Measurements from ENCODE around the gene SNAP25.

SNAP25 gene

DNA sequence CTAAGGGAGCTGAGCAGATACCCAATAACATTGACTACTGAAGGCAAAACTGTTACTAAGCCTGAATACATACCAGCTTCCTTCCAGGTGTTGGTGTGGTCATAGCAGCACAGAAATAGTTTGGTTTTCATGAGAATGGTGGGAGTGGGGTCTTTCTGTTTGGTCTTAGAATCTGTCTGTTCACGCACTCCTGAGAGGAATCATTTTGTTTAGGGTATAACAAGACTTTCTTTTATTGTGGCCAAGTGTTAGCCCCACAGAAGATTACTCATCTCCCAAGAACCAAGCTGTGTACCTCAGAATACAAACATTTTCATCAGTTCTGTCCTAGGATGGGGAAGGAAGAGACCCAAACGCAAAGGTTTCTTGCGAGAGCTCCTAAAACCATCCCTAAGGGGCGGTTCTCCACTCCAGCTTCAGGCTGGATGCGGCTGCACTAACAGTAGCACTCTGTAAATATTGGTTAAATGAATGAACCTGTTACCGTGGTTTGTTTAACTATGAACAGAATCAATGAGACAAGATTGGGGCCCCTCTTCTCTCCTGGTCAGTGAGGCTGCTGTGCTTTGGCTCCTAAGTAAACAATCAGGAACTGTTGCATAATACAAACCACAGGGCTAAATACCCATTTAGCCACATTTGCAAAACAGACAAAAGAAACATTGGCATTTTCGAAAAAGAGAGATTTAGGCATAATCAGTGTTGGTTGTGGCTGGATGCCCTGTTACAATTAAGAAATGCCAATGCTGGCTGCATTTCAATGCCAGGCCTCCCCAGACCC, 44.9 kb downstream of the SNAP25 start:
- DNase-seq (ENCODE audit: low read depth) = no peak

DNA sequence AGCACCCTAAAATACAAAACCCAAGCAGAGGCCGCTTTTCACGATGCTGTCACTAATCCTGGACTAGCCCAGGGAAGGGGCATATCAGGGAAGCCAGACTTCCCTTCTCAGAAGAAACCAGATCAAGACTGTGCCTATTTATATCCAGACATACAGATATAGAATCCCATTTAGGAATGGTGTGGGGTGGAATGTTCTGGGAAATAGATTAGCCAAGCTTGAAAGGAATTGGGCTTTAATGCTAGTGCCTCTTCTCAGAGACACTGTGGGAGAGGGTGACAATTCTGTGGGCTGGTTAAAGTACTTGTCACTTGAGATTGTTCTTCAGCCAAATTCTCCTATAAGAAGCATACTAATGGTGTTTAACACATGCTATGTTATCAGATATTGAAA, 45.5 kb downstream of the SNAP25 start:
- no peak for DNase-seq (ENCODE audit: low read depth)

DNA sequence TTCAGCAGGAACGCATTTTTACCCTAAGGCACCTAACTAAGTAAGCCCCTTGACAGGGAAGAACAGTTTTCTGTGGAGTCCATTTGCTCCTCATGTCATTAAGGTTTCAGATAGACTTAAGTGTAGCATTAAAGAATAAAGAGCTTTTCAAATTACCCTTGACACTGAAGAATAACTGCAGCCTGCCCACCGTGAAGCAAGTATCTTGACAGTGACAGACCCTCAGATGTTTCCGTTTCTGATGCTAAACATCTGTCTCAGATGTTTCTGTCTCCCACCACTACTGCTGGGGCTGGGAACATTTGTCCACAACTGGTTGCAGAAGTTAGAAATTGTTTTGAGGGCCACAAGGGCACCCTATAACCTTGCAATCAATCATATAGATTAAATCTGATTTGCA, 50.0 kb downstream of the SNAP25 start:
- no peak for DNase-seq (ENCODE audit: low read depth)

DNA sequence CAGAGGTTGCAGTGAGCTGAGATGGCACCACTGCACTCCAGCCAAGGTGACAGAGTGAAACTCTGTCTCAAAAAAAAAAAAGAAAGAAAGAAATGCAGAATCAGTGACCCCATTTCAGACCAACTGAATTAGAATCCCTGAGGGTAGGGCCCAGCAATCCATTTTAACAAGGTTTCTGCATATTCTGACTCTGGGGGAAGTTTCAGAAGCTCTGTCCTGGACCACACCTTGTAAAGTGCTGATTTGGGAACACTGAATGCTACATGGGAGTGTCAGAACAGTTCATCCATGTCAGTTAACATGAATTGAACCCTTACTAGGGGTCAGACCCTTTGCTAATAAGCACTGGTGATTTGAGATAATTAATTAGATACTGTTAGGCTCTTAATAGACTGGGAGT, 52.0 kb downstream of the SNAP25 start:
- DNase-seq (ENCODE audit: low read depth) = no peak

DNA sequence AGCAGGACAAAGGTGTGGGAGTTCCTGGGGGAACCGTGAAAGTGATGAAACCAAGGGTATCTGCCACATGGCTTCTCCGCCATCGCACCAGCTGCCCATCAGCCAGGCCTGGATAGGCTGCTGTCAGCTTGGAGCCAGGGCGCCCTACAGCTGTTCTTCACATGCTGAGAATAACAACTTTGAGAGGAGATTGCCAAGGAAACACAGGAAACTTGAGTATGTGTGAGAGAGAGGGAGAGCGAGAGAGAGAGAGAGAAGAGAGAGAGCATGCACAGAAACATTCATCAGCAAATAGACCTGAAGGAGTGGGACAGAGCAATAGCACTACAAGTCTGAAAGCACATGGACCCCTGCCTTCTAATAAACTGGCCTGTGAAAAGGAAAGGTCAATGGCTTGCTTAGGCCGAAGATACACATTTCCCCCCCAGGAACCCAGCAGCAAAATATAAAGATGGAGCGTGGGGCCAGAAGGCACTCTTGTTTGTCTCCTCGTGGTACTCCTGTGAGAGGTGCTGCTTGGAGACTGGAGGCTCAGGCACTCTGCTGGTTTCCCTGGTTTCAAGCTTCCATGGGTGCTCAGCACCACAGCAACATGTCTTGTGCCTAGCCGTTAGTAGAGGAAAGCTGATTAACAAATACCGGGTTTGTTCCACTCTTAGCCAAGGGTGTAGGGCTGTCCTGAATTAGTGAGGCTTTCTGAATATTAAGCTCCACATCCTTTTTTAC, 53.0 kb downstream of the SNAP25 start:
- DNase-seq (ENCODE audit: low read depth) = no peak

DNA sequence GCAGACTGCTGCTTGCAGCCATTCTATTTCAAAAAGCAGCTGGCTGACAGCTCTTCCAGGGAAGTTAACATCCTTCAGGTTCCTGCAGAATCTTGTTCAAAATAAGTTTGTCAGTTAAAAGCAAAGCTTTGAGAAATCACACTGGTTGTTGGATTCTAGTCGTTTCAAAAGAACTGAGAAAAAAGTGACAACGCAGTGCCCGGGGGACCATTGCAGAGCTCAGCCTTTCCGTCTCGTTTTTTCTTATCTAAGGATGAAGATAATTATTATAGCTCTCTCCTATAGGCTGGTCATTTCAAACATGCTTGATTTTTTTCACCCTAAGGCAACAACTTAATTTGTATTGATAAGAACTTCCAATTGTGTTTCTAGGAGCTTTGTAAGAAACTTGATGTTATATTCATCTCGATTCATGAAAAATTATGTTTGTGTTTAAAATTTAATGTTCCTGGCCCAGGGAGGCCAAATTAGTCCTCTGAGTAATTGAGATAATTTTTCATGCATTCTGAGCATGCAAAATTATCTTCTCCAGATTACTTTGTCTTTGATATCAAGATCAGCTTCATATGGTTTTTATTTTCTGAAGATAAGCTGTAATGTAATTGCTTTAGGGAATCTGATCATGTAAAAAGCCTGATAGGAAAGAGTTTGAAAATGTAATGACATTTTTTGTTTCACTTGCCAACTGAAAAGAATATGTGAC, 58.4 kb downstream of the SNAP25 start:
- DNase-seq (ENCODE audit: low read depth) = no peak

DNA sequence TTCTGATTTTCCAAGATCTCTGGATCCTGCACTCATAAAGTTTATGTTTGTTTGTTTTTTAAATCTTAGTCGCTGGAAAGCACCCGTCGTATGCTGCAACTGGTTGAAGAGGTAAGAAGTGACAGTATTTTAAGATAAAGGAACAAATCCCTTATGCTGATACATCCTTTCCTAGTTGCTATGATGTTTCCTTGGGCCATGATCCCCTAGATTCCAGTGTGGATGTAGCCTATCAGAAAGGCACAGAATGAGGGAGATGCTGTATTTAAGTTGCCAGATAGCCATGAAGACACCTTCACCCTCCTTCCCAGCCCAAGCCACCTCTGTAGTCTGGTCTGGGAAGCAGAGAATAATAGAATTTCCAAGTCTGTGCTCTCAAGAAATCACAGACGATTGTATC, 59.0 kb downstream of the SNAP25 start:
- no peak for DNase-seq (ENCODE audit: low read depth)

DNA sequence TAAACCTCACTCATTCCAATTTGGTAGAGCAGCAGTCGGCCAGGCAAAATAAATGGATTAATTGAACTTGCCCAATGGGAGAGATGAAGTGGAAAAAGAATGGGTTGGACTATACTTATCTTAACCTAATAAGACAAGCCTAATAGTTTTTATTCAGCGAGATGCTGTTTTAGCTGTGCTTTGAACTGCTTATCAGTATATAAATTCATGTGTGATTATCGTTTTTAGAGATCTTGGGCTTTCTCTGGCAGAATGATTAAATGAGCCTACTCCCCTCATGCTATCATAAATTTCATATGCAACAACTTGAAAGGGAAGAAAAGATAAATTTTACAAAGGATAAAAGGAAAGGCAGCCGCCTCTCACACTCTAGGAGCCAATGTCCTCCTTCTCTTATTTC, 59.8 kb downstream of the SNAP25 start:
- no peak for DNase-seq (ENCODE audit: low read depth)

DNA sequence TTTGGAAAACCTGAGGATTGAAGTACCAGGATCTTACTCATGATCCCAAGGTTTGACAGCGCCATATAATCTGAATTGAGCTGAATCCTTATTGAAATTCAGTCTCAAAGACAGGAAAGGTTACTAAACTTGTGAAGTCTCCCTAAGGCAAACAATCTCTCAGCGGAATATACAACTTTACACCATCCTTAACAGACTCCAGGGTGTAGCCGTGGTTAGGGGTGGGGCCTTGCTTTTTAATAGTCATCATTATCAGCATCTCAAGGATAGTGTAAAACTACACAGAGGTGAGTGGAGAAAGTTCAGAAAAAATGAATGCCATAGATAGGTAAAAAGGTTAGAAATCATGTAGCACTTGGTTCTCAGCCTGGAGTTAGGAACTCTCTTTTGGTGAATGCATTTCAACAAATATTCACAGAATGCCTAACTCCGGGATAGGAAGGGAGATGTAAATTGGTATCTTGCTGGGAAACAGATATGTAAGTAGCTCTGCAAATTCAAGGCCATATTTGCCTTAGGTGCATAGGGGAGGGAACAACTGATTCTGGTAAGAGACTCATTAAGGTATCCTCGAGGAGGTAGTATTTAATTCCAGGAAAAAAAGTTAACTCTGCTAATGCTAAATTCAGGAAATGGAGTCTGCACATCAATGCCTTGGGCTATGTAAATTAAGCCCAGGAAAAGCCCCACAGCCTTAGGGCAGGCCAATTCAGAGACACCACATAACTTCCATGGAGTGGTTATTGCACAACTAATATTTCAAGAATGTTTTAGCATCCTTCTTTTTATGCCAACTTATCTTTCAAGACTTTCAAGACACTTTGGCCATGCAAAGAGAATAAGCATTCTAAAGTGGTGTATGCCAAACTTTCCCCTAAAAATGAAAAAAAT, 61.6 kb downstream of the SNAP25 start:
- DNase-seq (ENCODE audit: low read depth) = no peak

DNA sequence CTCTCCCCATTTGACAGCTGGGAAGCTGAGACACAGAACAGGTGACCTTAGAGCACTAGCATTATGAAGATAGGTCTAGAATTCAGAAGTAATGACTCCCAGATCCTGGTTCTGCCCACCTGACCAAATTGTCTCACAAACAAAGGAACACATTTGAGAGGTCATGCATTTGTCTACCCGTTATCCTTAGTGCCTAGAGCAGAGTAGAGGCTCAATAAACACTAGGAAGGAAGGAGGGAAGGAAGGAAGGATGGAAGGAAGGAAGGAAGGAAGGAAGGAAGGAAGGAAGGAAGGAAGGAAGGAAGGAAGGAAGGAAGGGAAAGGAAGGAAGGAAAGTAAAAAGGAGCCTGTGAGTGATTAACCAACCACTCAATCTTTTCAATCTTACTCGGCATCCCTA, 63.3 kb downstream of the SNAP25 start:
- DNase-seq (ENCODE audit: low read depth) = no peak

DNA sequence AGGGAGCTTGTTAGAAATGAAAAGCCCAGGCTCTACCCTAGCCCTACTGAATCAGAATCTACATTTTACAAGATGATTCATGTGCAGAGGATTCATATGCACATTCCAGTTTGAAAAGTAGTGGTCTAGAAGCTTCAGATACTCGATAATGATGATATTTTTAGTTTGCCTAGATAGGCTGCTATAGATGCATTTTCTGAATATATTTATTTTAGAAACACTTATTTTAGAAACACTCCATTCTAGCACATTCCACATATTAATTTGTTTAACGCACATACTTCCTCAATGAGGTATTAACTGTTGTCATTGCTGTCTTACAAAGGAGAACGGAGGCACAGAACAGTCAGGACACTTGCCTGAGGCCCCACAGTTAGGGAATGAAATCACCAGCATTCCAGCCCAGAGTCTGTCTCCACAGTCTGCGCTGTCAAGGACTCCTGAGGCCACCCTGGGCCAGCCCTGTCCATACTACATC, 64.4 kb downstream of the SNAP25 start:
- DNase-seq (ENCODE audit: low read depth) = no peak

DNA sequence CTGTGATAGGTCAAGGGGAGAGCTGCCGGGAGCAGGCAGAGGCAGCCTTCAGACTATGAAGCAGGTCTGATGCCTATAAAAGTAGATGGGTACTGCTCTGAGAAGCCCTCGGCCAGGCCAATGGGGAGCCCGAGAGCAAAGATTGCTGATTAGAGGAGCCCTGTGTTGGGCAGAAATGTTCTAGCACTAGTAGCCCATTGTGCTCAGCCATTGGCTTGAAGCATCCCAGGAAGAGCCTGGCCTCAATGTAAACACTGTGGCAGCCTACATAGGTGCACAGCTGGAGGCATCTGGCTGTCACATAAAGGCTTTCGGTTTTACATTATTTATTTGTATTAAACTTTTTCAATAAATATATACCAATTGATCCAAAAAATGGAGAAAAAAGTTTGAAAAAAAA, 67.7 kb downstream of the SNAP25 start:
- DNase-seq (ENCODE audit: low read depth) = no peak

DNA sequence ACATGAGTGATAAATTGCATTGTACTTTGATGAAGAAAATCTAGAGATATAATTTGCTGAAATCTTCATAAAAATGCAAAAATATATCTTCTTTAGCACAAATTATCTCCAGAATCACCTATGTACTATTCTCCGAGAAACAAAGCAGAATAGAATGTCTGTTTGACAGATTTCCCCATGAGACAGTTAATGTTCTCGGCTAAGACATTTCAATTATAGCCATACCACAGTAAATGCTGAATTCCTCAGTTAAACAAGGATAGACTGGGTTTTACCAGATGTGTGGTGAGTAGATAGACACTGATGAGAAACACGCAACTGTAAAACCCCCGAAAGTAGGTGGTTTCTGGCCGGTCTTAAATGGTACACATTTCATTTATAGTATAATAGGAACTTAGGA, 69.8 kb downstream of the SNAP25 start:
- no peak for DNase-seq (ENCODE audit: low read depth)

DNA sequence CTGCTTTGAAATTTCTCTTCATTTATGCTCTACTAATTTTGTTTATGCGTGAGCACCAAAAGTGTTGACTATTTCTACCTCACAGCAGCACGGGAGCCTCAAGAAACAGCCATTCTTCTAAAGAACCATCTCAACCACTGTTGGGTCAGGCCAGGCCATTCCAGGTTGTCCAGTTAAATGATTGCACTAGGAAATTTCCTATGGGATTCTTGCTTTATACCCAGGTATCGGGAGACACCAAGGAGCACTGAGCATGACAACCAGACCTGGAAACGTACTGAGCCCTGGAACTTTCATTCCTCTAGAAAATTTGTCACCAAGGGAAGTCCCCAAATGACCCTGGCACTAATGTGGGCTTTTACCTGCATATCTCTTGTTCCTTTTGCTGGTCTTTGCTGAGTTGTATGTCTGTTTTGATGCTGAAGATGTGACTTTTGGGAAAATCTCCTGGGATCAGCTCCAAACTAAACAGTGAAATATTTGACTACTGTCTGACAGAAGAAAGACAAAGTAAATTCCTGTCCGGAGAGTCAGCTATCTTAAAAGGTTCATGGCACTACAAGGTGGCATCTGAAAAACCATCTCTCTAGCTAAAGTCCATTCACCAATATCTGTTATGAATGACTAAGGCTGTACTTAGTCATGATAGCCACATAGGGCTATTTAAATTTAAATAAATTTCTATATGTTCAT, 70.5 kb downstream of the SNAP25 start:
- no peak for DNase-seq (ENCODE audit: low read depth)

DNA sequence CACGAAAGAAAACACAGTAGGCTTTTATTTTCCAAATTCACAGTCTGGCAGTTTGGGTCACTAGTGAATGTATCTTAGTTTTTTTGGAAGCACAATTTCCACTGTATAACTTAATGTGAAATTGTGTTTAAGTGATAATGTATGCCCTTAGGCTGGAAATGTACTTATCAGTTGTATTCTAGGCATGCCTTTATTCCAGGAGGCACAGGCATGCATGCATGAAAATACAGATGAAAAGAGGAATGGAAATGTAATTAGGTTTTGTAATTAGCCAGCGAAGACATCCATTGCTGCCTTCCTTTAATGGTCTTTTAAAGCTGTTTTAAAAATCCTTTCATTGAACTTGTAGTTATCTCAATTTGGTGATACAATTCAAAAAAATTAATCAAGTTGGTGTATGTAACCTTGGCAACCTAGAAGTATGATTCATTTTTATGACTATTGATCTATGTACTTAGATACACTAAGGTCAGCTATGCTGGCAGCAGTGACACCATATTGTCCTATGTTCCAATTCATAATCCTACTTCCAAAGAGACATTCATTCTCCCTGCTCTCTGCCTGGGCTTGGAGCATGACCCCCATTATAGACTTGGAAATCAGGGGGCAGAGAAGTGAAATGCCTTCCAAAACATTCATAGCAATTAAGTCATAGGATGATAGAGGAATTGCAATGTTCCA, 73.1 kb downstream of the SNAP25 start:
- DNase-seq (ENCODE audit: low read depth) = no peak

DNA sequence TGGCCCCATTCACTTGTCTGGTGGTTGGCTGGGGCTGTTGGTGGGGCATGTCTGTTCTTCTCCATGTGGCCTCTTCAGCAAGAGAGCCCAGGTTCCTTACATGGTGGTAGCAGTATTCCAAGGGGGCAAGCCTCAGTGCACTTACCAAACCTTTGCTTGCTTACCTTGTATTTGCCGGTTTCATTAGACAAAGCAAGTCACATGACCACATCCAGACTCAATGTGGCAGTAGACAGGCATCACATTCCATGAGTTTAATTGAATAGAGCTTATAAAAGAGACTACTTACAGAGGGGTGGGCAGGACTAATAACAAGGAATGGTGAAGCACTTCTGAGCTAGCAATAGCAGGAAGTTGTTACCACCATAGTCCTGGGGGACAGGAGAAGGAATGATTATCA, 78.6 kb downstream of the SNAP25 start:
- DNase-seq (ENCODE audit: low read depth) = no peak

DNA sequence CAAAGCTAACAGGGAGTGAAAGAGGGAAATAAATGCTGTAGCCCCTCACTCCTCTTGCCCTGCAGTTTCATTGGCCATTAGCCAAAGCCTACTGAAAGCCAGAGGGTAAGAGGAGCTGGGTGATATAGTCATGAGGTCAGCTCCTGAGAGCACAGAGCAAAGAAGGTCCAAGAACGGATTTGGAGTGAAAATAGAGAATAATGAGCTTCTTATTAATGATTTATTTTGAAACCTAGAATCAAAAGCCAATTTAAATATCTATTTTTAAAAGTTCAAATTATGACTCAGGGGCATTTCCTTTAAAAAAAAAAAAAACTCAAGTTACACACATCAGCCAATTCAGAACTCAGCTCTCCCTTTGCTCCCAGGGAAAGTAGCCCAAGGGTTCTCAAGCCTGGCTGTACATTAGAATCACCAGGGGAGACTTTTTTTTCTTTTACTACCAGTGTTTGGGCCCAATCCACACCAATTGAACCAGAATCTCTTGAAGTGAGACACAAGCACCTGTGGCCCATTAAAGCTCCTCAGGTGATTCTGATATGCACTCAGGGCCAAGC, 79.1 kb downstream of the SNAP25 start:
- no peak for DNase-seq (ENCODE audit: low read depth)

DNA sequence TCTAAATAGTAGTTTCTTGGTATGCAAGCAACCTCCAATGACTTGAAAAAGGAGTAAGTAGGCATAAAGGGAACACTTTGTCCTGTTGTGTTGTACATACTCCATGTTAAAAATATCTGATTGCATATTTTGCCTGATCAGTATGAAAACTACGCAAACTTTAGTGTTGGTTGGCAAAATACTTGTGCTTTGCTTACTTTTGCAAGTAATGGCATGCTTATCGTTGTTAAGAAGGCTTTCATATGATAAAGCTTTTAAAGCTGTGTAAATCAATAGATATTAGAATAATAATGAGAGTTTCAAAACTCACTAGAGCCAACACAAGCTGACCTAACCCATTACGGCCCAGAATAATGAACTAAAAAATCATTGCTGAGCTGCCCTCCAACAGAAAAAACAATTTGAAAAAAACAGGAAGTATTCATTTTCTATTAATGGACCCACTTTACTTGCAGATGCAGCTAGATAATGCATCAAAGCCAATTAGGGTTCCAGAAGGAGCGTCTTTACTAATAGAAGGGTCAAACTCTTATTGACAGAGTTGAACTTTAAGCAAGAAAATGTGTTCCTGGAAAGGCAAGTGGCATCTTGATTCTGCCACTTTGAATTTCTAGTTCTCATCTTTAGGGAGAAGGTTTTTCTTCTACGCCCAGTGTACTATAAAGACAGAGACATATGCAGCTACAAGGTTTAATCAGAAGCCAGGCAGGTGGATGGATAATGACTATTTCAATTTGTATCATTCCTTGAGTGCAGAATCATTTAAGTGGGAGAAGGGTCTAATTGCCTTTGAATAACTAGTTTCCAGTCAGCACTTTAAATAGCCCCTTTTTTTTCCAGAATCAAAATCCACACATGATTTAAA, 82.2 kb downstream of the SNAP25 start:
- no peak for DNase-seq (ENCODE audit: low read depth)

DNA sequence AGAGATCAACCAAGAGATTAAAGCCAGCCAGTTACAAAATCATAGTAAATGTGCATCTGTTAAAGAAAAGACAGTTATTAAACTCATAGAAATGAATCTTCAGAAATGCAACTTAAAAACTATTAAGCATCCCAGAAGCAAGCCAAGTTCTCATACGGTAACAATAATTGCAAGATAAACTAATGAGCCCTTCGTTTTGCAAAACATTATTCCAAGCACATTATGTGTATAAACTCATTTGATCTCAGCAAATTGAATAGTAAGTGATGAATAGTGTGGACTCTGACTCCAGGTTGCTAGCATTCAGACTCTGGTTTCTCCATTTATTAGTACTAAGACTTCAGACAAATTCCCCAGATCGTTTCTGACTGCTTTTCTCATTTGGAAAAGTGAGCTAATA, 85.2 kb downstream of the SNAP25 start:
- DNase-seq (ENCODE audit: low read depth) = no peak
